H9 (cell line): Measurements from ENCODE around the gene FRAT2. TPM values are rescaled to one million over a fixed set of nuclear protein-coding genes. Genes with fewer than 3 reads are reported as not detected.

Experiments
- DNase-seq: peaks from one replicate; pipeline ENCODE4 v3.0.0-alpha.2; 2017
- H2AFZ ChIP-seq: one replicate; pipeline ENCODE4 v1.6.1; 2013; ENCODE audit warnings: mild to moderate bottlenecking, low read length, control low read depth, moderate library complexity
- H2AK5ac ChIP-seq: 2 replicates; pipeline ENCODE4 v1.6.1; 2013; ENCODE audit warnings: low read length, control low read depth, mixed read lengths; ENCODE audit not compliant: insufficient read length
- H2BK120ac ChIP-seq: one replicate; pipeline ENCODE4 v1.6.1; 2013; ENCODE audit warnings: low read depth, mild to moderate bottlenecking, low read length, control low read depth, inconsistent platforms; ENCODE audit not compliant: poor library complexity, severe bottlenecking
- H2BK12ac ChIP-seq: 2 replicates; pipeline ENCODE4 v1.6.1; 2013; ENCODE audit warnings: low read length, control low read depth, mixed read lengths, low read depth; ENCODE audit not compliant: insufficient read length
- H2BK15ac ChIP-seq: 2 replicates; pipeline ENCODE4 v1.6.1; 2013; ENCODE audit warnings: low read depth, low read length, control low read depth
- H2BK20ac ChIP-seq: one replicate; pipeline ENCODE4 v1.6.1; 2013; ENCODE audit warnings: low read depth, mild to moderate bottlenecking, low read length, control low read depth, inconsistent platforms; ENCODE audit not compliant: poor library complexity, severe bottlenecking
- H2BK5ac ChIP-seq: 2 replicates; pipeline ENCODE4 v1.6.1; 2013; ENCODE audit warnings: low read length, control low read depth, mixed read lengths; ENCODE audit not compliant: insufficient read length
- H3K14ac ChIP-seq: 2 replicates; pipeline ENCODE4 v1.6.1; 2013; ENCODE audit warnings: low read length, control low read depth; ENCODE audit not compliant: insufficient read depth
- H3K18ac ChIP-seq: 2 replicates; pipeline ENCODE4 v1.6.1; 2013; ENCODE audit warnings: low read depth, mild to moderate bottlenecking, mixed read lengths, low read length, control low read depth; ENCODE audit not compliant: insufficient read length
- H3K23ac ChIP-seq: 2 replicates; pipeline ENCODE4 v1.6.1; 2013; ENCODE audit warnings: low read length, control low read depth, mixed read lengths, low read depth; ENCODE audit not compliant: insufficient read length
- H3K23me2 ChIP-seq: 2 replicates; pipeline ENCODE4 v1.6.1; 2013; ENCODE audit warnings: low read depth, mild to moderate bottlenecking, mixed read lengths, low read length, control low read depth; ENCODE audit not compliant: insufficient read length, poor library complexity, severe bottlenecking
- H3K27ac ChIP-seq: 2 replicates; pipeline ENCODE4 v1.5.1; 2013; ENCODE audit warnings: low read length, control low read depth, mixed read lengths, low read depth; ENCODE audit not compliant: insufficient read length
- H3K27me3 ChIP-seq: 2 replicates; pipeline ENCODE4 v1.6.1; 2013; ENCODE audit warnings: low read length, control low read depth, inconsistent platforms; ENCODE audit not compliant: insufficient read depth
- H3K4ac ChIP-seq: 2 replicates; pipeline ENCODE4 v1.6.1; 2013; ENCODE audit warnings: low read depth, mild to moderate bottlenecking, control low read depth, inconsistent platforms, low read length, moderate library complexity
- H3K4me1 ChIP-seq: 2 replicates; pipeline ENCODE4 v1.6.1; 2013; ENCODE audit warnings: low read length, control low read depth, inconsistent platforms; ENCODE audit not compliant: insufficient read depth
- H3K4me2 ChIP-seq: 2 replicates; pipeline ENCODE4 v1.6.1; 2013; ENCODE audit warnings: low read length, control low read depth, mixed read lengths; ENCODE audit not compliant: insufficient read length, insufficient read depth
- H3K56ac ChIP-seq: 2 replicates; pipeline ENCODE4 v1.6.1; 2013; ENCODE audit warnings: low read depth, mild to moderate bottlenecking, mixed read lengths, low read length, control low read depth; ENCODE audit not compliant: insufficient read length
- H3K79me1 ChIP-seq: 2 replicates; pipeline ENCODE4 v1.6.1; 2013; ENCODE audit warnings: low read depth, mild to moderate bottlenecking, moderate library complexity, low read length, control low read depth, inconsistent platforms; ENCODE audit not compliant: insufficient read depth, poor library complexity, severe bottlenecking
- H3K79me2 ChIP-seq: 2 replicates; pipeline ENCODE4 v1.6.1; 2013; ENCODE audit warnings: low read length, control low read depth, inconsistent platforms; ENCODE audit not compliant: insufficient read depth
- H3K9ac ChIP-seq: 2 replicates; pipeline ENCODE4 v1.6.1; 2013; ENCODE audit warnings: low read length, control low read depth, mixed read lengths; ENCODE audit not compliant: insufficient read length; ENCODE audit errors: extremely low read depth
- H3K9me3 ChIP-seq: one replicate; pipeline ENCODE4 v1.6.1; 2013; ENCODE audit warnings: low read depth, low read length, inconsistent platforms; ENCODE audit not compliant: control insufficient read depth
- H3T11ph ChIP-seq: one replicate; pipeline ENCODE4 v1.6.1; 2013; ENCODE audit warnings: mild to moderate bottlenecking, low read length, control low read depth, inconsistent platforms
- H4K20me1 ChIP-seq: one replicate; pipeline ENCODE4 v1.6.1; 2013; ENCODE audit not compliant: control insufficient read depth, insufficient read length, insufficient read depth
- H4K5ac ChIP-seq: 2 replicates; pipeline ENCODE4 v1.6.1; 2013; ENCODE audit warnings: low read depth, mild to moderate bottlenecking, mixed read lengths, low read length, control low read depth; ENCODE audit not compliant: insufficient read length
- H4K8ac ChIP-seq: replicated peaks from 2 replicates; pipeline ENCODE4 v1.6.1; 2013; ENCODE audit warnings: low read length, control low read depth, mixed read lengths, low read depth; ENCODE audit not compliant: insufficient read length
- H4K91ac ChIP-seq: 2 replicates; pipeline ENCODE4 v1.6.1; 2013; ENCODE audit warnings: low read depth, mild to moderate bottlenecking, moderate library complexity, mixed read lengths, low read length, control low read depth; ENCODE audit not compliant: insufficient read length
- H3K27ac Mint-ChIP-seq, 3 experiments: 2 replicates in 2 of 3; 3 replicates in 1 of 3; pipeline ENCODE4 v1.8.0; 2020 to 2021; ENCODE audit warnings: mixed read lengths in 3 of 3, mild to moderate bottlenecking in 1 of 3, moderate library complexity in 1 of 3
- H3K27me3 Mint-ChIP-seq: 2 replicates; pipeline ENCODE4 v1.8.0; 2021; ENCODE audit warnings: low read depth, mild to moderate bottlenecking, moderate library complexity, mixed read lengths
- H3K36me3 Mint-ChIP-seq, 3 experiments: 2 replicates in 2 of 3; 3 replicates in 1 of 3; pipeline ENCODE4 v1.8.0; 2020 to 2021; ENCODE audit warnings: low read depth in 3 of 3, mixed read lengths in 3 of 3; ENCODE audit not compliant: insufficient read depth in 1 of 3
- H3K4me1 Mint-ChIP-seq, 2 experiments: 2 replicates each; pipeline ENCODE4 v1.8.0; 2020; ENCODE audit warnings: mixed read lengths in 2 of 2
- H3K4me3 Mint-ChIP-seq, 2 experiments: 2 replicates in 1 of 2; 3 replicates in 1 of 2; pipeline ENCODE4 v1.8.0; 2020 to 2021; ENCODE audit warnings: mild to moderate bottlenecking in 2 of 2, mixed read lengths in 2 of 2, moderate library complexity in 1 of 2
- H3K9me3 Mint-ChIP-seq, 2 experiments: 2 replicates in 1 of 2; 3 replicates in 1 of 2; pipeline ENCODE4 v1.8.0; 2020; ENCODE audit warnings: mild to moderate bottlenecking in 2 of 2, mixed read lengths in 2 of 2, moderate library complexity in 1 of 2
- CTCF ChIP-seq: fragments of 200-600 bp; sonication (generic); conservative IDR thresholded peaks from 3 replicates; pipeline ENCODE4 v1.8.0; 2021; ENCODE audit warnings: antibody characterized with exemption, mild to moderate bottlenecking
- WGBS: extraction: QIAGEN DNeasy Blood & Tissue Kit; methylation state at CpG from one replicate; pipeline ENCODE4 v1.1.7; 2013; ENCODE audit warnings: missing lambda C conversion rate, low lambda C conversion rate, mixed read lengths; ENCODE audit not compliant: insufficient read length; ENCODE audit errors: extremely low coverage; 5-methylcytosine and 5-hydroxymethylcytosine counted together
- total RNA-seq: library from RNA; stranded (reverse); gene quantifications from 2 replicates; pipeline ENCODE4 v1.2.1, GENCODE V29; 2021

FRAT2 gene
- total RNA-seq, 1 experiment from 2014 or later = 129 TPM

DNA sequence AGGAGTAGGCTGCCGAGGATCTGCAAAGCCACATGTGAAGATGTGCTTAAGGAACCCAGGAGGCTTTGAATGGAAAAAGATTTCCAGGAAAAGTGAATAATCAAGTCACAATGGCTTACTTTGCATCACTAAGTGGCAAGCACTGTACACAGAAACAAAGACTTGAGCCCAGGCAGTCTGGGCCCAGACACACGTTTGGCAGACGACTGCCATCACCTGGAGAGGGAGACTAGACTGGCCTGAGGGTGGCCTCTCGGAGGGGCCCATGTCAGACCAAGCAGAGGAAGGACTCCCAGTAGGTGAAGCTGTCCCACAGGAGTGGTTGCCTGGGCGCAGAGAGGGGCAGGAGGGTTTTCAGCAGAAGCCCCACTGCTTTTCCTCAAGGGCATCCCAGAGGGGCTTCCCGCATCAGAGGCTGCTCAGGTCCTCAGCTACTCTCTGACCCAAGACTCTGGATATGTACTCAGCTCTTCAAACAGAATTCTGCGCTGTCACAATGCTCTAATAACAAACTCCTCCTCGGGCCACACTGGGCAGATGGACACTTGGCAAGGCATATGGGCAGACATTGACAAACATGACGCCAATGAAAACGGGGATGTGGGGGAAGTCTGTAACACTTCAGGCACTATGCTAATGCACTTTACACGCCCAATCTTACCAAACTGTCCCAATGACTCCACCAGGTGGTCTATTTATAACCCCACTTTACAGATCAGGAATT, 27.9 kb upstream of the FRAT2 start:
- H2BK120ac ChIP-seq = no peak overlapping the region
- no peak overlapping the region for H3T11ph ChIP-seq
- no peak overlapping the region for H2BK5ac ChIP-seq
- DNase-seq = no peak
- no peak overlapping the region for H4K91ac ChIP-seq
- no peaks in the 10 kb centered on the region for H3K9me3 ChIP-seq
- H2BK15ac ChIP-seq = no peak overlapping the region
- H3K27me3 Mint-ChIP-seq = no peaks in the 10 kb centered on the region; the same call in 1 of the 2 replicates
- H3K56ac ChIP-seq = no peak overlapping the region
- H3K23me2 ChIP-seq = no peaks in the 10 kb centered on the region
- no peaks in the 10 kb centered on the region for H3K27me3 ChIP-seq
- no peaks in the 10 kb centered on the region for H3K79me1 ChIP-seq
- no peak overlapping the region for H3K18ac ChIP-seq
- peaks cover 42 to 83% (median 62%) of the 10 kb centered on the region in 3 experiments; a peak in 6 of 7 replicates for H3K36me3 Mint-ChIP-seq
- H2BK20ac ChIP-seq = no peak overlapping the region
- no peak overlapping the region for H2BK12ac ChIP-seq
- no peak overlapping the region for H3K4me3 Mint-ChIP-seq
- no peak overlapping the region for H3K4ac ChIP-seq
- H3K79me2 ChIP-seq = no peaks in the 10 kb centered on the region
- H2AK5ac ChIP-seq = no peak overlapping the region
- H4K5ac ChIP-seq = no peak overlapping the region
- no CpG with 5 or more reads among the region's 11 CpGs for WGBS
- H3K23ac ChIP-seq = no peak overlapping the region
- H4K8ac ChIP-seq = no peak overlapping the region
- H3K27ac Mint-ChIP-seq = peak overlapping the region in 1 of 3 experiments; percentile 6; a peak in 1 of 7 replicates
- H4K20me1 ChIP-seq = no peaks in the 10 kb centered on the region
- H3K4me1 ChIP-seq = no peaks in the 10 kb centered on the region
- no peak overlapping the region for H3K27ac ChIP-seq
- H3K4me2 ChIP-seq = no peak overlapping the region
- H3K14ac ChIP-seq = no peak overlapping the region
- no peak overlapping the region for H3K9ac ChIP-seq
- no peaks in the 10 kb centered on the region for H3K9me3 Mint-ChIP-seq
- H3K4me1 Mint-ChIP-seq = peaks cover 2 to 8% of the 10 kb centered on the region in 2 experiments; a peak in 3 of 4 replicates
- no peak for TF ChIP-seq CTCF
- no peak overlapping the region for H2AFZ ChIP-seq
